Calu3 (cell line): ENCODE results near the gene TMEM242. TPM values are rescaled to one million over a fixed set of nuclear protein-coding genes. Genes with fewer than 3 reads are reported as not detected.

ENCODE experiments used
- BruUV-seq: library from RNA; stranded (reverse); fragments of 400-500 nt; replicated peaks from 2 replicates; lab custom pipeline; 2021; lab: Mats Ljungman, UMichigan
- CTCF ChIA-PET: fragments of 300-600 bp; sonication (Branson Sonifier 250); formaldehyde crosslinking; loops from one replicate; lab custom pipeline; 2022; ENCODE audit warnings: antibody characterized with exemption; lab: Charles Lee
- DNase-seq: peaks from one replicate; pipeline ENCODE4 v3.0.0; 2022
- H3K27ac Mint-ChIP-seq: one replicate; pipeline ENCODE4 v1.8.0; 2022; ENCODE audit warnings: mixed read lengths; ENCODE audit not compliant: unreplicated experiment
- H3K27me3 Mint-ChIP-seq: one replicate; pipeline ENCODE4 v1.8.0; 2022; ENCODE audit warnings: mixed read lengths; ENCODE audit not compliant: unreplicated experiment
- H3K36me3 Mint-ChIP-seq: one replicate; pipeline ENCODE4 v1.8.0; 2022; ENCODE audit warnings: mild to moderate bottlenecking, moderate library complexity, mixed read lengths; ENCODE audit not compliant: insufficient read depth, unreplicated experiment
- H3K4me1 Mint-ChIP-seq: one replicate; pipeline ENCODE4 v1.8.0; 2022; ENCODE audit warnings: mild to moderate bottlenecking, low read depth, mixed read lengths; ENCODE audit not compliant: unreplicated experiment
- H3K4me3 Mint-ChIP-seq: one replicate; pipeline ENCODE4 v1.8.0; 2022; ENCODE audit warnings: mild to moderate bottlenecking, low read depth, moderate library complexity, mixed read lengths; ENCODE audit not compliant: unreplicated experiment
- H3K9me3 Mint-ChIP-seq: one replicate; pipeline ENCODE4 v1.8.0; 2022; ENCODE audit warnings: low read depth, mixed read lengths; ENCODE audit not compliant: unreplicated experiment
- intact Hi-C: fragments of 100-400 bp; cut with micrococcal nuclease; formaldehyde crosslinking; loops from one replicate; pipeline ENCODE4 v1.10.0; 2022; ENCODE audit not compliant: unreplicated experiment
- total RNA-seq: library from RNA; stranded (reverse); gene quantifications from 2 replicates; pipeline ENCODE4 v1.2.3, GENCODE V29; 2022
- TF ChIP-seq, protein P1 (sequence below): fragments of 200-600 bp; IDR thresholded peaks from one replicate; pipeline ENCODE4 v1.8.0; 2022; ENCODE audit warnings: antibody characterized with exemption; ENCODE audit not compliant: unreplicated experiment

Gene TMEM242
- total RNA-seq, 1 experiment from 2014 or later, result 7.9 TPM

DNA sequence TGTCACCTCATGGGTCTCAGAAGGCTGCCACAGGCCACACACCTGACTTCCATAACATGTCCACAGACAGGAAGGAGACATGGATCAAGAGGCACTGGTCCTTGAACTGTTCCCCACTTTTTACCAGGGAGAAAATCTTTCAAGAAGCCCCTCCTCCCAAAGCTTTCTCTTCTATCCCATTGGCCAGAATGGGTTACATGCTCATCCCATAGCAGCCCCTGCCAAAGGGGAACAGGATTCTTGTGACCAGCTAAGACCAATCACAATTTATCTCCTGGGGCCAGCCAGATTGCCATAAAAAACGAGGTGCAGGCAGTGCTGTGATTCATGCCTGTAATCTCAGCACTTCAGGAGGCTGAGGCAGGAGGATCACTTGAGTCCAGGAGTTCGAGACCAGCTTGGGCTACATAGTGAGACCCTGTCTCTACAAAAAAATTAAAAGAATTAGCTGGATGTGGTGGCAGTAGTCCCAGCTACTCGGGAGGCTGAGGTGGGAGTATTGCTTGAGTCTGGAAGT, 59.4 kb downstream of the TMEM242 start:
- TF ChIP-seq, protein P1, sequence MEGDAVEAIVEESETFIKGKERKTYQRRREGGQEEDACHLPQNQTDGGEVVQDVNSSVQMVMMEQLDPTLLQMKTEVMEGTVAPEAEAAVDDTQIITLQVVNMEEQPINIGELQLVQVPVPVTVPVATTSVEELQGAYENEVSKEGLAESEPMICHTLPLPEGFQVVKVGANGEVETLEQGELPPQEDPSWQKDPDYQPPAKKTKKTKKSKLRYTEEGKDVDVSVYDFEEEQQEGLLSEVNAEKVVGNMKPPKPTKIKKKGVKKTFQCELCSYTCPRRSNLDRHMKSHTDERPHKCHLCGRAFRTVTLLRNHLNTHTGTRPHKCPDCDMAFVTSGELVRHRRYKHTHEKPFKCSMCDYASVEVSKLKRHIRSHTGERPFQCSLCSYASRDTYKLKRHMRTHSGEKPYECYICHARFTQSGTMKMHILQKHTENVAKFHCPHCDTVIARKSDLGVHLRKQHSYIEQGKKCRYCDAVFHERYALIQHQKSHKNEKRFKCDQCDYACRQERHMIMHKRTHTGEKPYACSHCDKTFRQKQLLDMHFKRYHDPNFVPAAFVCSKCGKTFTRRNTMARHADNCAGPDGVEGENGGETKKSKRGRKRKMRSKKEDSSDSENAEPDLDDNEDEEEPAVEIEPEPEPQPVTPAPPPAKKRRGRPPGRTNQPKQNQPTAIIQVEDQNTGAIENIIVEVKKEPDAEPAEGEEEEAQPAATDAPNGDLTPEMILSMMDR, result no peak
- Mint-ChIP-seq H3K27me3 (peaks cover 14% of the 10 kb centered on the region), H3K4me1 (no peaks in the 10 kb centered on the region), H3K36me3 (no peaks in the 10 kb centered on the region), H3K27ac (no peak overlapping the region), H3K4me3 (no peak overlapping the region), H3K9me3 (no peaks in the 10 kb centered on the region)
- intact Hi-C loops, result no loop called here
- CTCF ChIA-PET, result no interaction called here
- no TSS peak for BruUV-seq
- DNase-seq, result no peak

DNA sequence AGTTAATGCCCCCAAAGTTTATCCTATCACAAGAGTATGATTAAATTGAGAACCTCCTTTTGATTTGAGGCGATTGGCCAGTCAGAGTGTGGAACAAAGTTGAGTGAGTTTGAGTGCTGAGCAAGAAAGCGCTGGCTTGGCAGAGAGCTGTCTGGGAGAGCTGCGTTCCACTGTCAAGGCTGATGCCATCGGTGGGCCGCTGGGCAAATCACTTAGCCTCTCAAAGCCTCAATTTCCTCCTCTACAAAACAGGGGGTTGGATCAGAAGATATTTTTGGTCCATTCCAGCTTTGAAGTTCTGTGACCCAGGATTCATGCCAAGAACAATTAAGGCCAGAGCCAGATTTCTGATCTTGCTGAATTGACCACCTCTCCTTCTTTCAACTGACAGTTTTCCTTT, 60.2 kb downstream of the TMEM242 start:
- CTCF ChIA-PET, result no interaction called here
- no peak overlapping the region for H3K4me3 Mint-ChIP-seq
- peaks cover under 1% of the 10 kb centered on the region for H3K36me3 Mint-ChIP-seq
- no peaks in the 10 kb centered on the region for H3K9me3 Mint-ChIP-seq
- no peak for DNase-seq
- no peak overlapping the region for H3K27ac Mint-ChIP-seq
- TF ChIP-seq, protein P1, result no peak
- BruUV-seq, result no TSS peak
- H3K4me1 Mint-ChIP-seq, result no peaks in the 10 kb centered on the region
- intact Hi-C loops, result no loop called here
- H3K27me3 Mint-ChIP-seq, result peaks cover 14% of the 10 kb centered on the region

DNA sequence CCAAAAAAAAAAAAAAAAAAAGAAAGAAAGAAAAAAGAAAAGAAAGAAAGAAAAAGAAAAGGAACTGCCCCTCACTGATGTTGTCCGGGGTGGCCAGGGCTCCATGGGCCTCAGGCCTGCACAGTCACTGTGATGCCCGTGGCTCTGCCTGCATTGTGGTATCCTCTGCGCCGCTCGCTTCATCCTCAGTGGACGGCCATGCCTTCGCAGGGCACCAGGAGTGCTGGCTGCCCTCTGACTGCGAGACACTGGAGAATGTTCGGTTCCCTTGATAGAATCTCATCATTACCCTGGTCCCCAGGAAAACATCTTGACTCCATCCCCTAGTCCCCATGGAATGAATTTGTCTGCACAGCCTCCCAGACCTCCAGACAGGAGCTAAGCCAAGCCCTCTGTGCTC, 61.7 kb downstream of the TMEM242 start:
- Mint-ChIP-seq H3K27me3 (peaks cover 14% of the 10 kb centered on the region), H3K9me3 (no peaks in the 10 kb centered on the region), H3K4me1 (no peaks in the 10 kb centered on the region), H3K4me3 (no peak overlapping the region), H3K27ac (no peak overlapping the region), H3K36me3 (peaks cover 4% of the 10 kb centered on the region)
- CTCF ChIA-PET, result no interaction called here
- intact Hi-C loops, result no loop called here
- TF ChIP-seq, protein P1, result no peak
- no peak for DNase-seq
- BruUV-seq, result no TSS peak

DNA sequence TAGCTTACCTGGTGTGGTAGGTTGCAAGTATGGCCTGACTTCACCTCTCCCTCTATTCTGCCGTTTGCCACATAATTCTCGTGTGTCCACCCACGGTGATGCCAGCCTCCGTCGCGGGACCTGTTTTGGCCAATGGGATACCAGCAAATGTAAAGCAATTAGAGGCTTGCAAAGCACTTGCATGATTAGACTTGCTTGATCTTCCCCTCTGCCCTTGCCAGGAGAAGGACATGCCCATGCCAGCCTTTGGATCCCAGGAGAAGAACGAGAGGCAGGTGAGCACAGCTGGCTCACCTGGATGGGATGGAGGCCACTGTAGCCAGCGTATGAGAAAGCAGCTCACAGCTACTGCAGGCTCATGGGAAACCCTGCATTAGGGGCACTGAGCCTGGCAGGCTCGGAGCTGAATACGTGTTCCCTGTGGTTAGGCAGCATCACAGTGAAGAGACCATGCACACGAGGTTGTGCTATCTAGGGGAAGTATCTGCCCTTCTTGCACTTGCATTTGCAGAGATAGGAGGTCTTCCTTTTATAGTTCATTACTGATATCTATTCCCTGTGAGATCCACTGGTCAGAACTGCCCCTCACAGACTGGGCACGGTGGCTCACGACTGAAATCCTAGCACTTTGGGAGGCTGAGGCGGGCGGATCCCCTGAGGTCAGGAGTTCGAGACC, 62.4 kb downstream of the TMEM242 start:
- H3K27ac Mint-ChIP-seq, result no peak overlapping the region
- peaks cover 4% of the 10 kb centered on the region for H3K36me3 Mint-ChIP-seq
- H3K27me3 Mint-ChIP-seq, result peaks cover 9% of the 10 kb centered on the region
- H3K4me1 Mint-ChIP-seq, result no peaks in the 10 kb centered on the region
- TF ChIP-seq, protein P1, result no peak
- CTCF ChIA-PET, result no interaction called here
- BruUV-seq, result no TSS peak
- H3K9me3 Mint-ChIP-seq, result no peaks in the 10 kb centered on the region
- DNase-seq, result no peak
- no peak overlapping the region for H3K4me3 Mint-ChIP-seq
- intact Hi-C loops, result no loop called here
